GM12878 (cell line): ENCODE measurements around the gene DNAJB14. TPM values are rescaled to one million over a fixed set of nuclear protein-coding genes. Genes with fewer than 3 reads are reported as not detected.

Experiments
- ATAC-seq: fragments of 200-7000 bp; cut with Tn5 transposase; 3 replicates; pipeline ENCODE4 v1.9.1; 2020; ENCODE audit warnings: mild to moderate bottlenecking, moderate library complexity
- BruUV-seq: library from RNA; stranded (reverse); fragments of 400-500 nt; replicated peaks from 2 replicates; lab custom pipeline; 2021; lab: Mats Ljungman, UMichigan
- CTCF ChIA-PET: fragments of 300-600 bp; sonication (Branson Sonifier 250); formaldehyde crosslinking; extraction: SDS; loops from one replicate; lab custom pipeline; 2021; ENCODE audit warnings: inconsistent platforms; lab: Yijun Ruan, JAX
- POLR2A ChIA-PET: fragments of 350-600 bp; formaldehyde crosslinking; extraction: SDS; loops from one replicate; lab custom pipeline; 2021; ENCODE audit warnings: inconsistent platforms; lab: Charles Lee
- RAD21 ChIA-PET: fragments of 300-600 bp; sonication (Branson Sonifier 250); formaldehyde crosslinking; loops from one replicate; lab custom pipeline; 2023; ENCODE audit warnings: antibody characterized with exemption; ENCODE audit not compliant: unreplicated experiment; lab: Charles Lee
- SMC1A ChIA-PET: fragments of 300-600 bp; sonication (Branson Sonifier 250); formaldehyde crosslinking; loops from one replicate; lab custom pipeline; 2023; ENCODE audit not compliant: unreplicated experiment, uncharacterized antibody; lab: Charles Lee
- DNase-seq: peaks from one replicate; pipeline ENCODE4 v3.0.0-alpha.2; 2011; ENCODE audit warnings: low read depth, low spot score
- FAIRE-seq: peaks from 3 replicates; lab custom pipeline; 2011; peaks lifted over from hg19 to GRCh38; lab: Jason Lieb, UNC
- H2AFZ ChIP-seq: 2 replicates; pipeline ENCODE4 v1.6.0; 2011; ENCODE audit warnings: low read depth, low read length, control low read depth; ENCODE audit not compliant: control insufficient read depth
- H3K27ac ChIP-seq: 2 replicates; pipeline ENCODE4 v1.5.1; 2011; ENCODE audit warnings: control low read depth; ENCODE audit not compliant: control insufficient read depth, insufficient read depth
- H3K27me3 ChIP-seq, 2 experiments: replicated peaks in 1 of 2; 2 replicates each; pipeline versions ENCODE4 v1.6.0 to v1.6.1; 2011; ENCODE audit warnings: low read length in 1 of 2; ENCODE audit not compliant: control insufficient read depth in 2 of 2, insufficient read depth in 2 of 2
- H3K36me3 ChIP-seq, 2 experiments: 2 replicates each; pipeline ENCODE4 v1.5.1; 2011; ENCODE audit warnings: low read length in 1 of 2; ENCODE audit not compliant: control insufficient read depth in 2 of 2, insufficient read depth in 2 of 2
- H3K4me1 ChIP-seq: 2 replicates; pipeline ENCODE4 v1.6.1; 2011; ENCODE audit warnings: mild to moderate bottlenecking, low read length, moderate library complexity, mixed read lengths; ENCODE audit not compliant: control insufficient read depth, insufficient read depth
- H3K4me2 ChIP-seq: 2 replicates; pipeline ENCODE4 v1.6.0; 2011; ENCODE audit warnings: control low read depth; ENCODE audit not compliant: control insufficient read depth, insufficient read depth
- H3K4me3 ChIP-seq: fragments of 200-600 bp; sonication (generic); 2 replicates; pipeline ENCODE4 v1.5.1; 2016
- H3K79me2 ChIP-seq: 2 replicates; pipeline ENCODE4 v1.6.0; 2011; ENCODE audit warnings: low read length; ENCODE audit not compliant: control insufficient read depth, insufficient read depth
- H3K9ac ChIP-seq: 2 replicates; pipeline ENCODE4 v1.8.0; 2011; ENCODE audit warnings: low read length, control low read depth, mixed read lengths; ENCODE audit not compliant: control insufficient read depth, insufficient read depth
- H3K9me3 ChIP-seq: replicated peaks from 3 replicates; pipeline ENCODE4 v1.5.1; 2011; ENCODE audit warnings: mild to moderate bottlenecking, low read length; ENCODE audit not compliant: control insufficient read depth, insufficient read depth
- H4K20me1 ChIP-seq: 2 replicates; pipeline ENCODE4 v1.6.0; 2011; ENCODE audit not compliant: control insufficient read depth, insufficient read depth
- ATF7 ChIP-seq: fragments of 450-650 bp; IDR thresholded peaks from 2 replicates; pipeline ENCODE4 v1.6.1; 2016; ENCODE audit warnings: low read depth, mild to moderate bottlenecking
- BCL11A ChIP-seq: IDR thresholded peaks from 2 replicates; pipeline ENCODE4 v1.6.1; 2011; ENCODE audit warnings: low read depth, low read length
- BHLHE40 ChIP-seq, 2 experiments: fragments of 450-650 bp in 1 of 2; IDR thresholded peaks; 2 replicates each; pipeline ENCODE4 v1.6.1; 2011 to 2017; ENCODE audit warnings: low read depth in 2 of 2, borderline replicate concordance in 1 of 2, improper control_type of control experiment in 1 of 2, low read length in 1 of 2, mild to moderate bottlenecking in 1 of 2
- CREB1 ChIP-seq: IDR thresholded peaks from 2 replicates; pipeline ENCODE4 v1.6.1; 2012; ENCODE audit warnings: low read depth, mild to moderate bottlenecking, inconsistent platforms
- CREM ChIP-seq: IDR thresholded peaks from 2 replicates; pipeline ENCODE4 v1.6.1; 2014; ENCODE audit warnings: antibody characterized with exemption, low read depth
- ETV6 ChIP-seq, 2 experiments: fragments of 450-650 bp in 1 of 2; IDR thresholded peaks in 1 of 2; conservative IDR thresholded peaks in 1 of 2; 2 replicates each; pipeline ENCODE4 v1.6.1; 2014; ENCODE audit warnings: antibody characterized with exemption in 1 of 2, borderline replicate concordance in 1 of 2, low read depth in 1 of 2, mild to moderate bottlenecking in 1 of 2, moderate library complexity in 1 of 2
- HDAC6 ChIP-seq: fragments of 200-600 bp; sonication (generic); IDR thresholded peaks from one replicate; pipeline ENCODE4 v1.8.0; 2017; ENCODE audit warnings: antibody characterized with exemption; ENCODE audit not compliant: unreplicated experiment
- LARP7 ChIP-seq: fragments of 450-650 bp; IDR thresholded peaks from 2 replicates; pipeline ENCODE4 v1.6.1; 2017; ENCODE audit warnings: mild to moderate bottlenecking
- PRDM15 ChIP-seq: fragments of 450-650 bp; formaldehyde crosslinking; IDR thresholded peaks from 2 replicates; pipeline ENCODE4 v1.4.0; 2020; ENCODE audit warnings: mild to moderate bottlenecking, moderate library complexity
- RFX5 ChIP-seq: IDR thresholded peaks from 2 replicates; pipeline ENCODE4 v1.6.1; 2011; ENCODE audit warnings: low read depth, low read length, improper control_type of control experiment
- SIX5 ChIP-seq: IDR thresholded peaks from 2 replicates; pipeline ENCODE4 v1.6.1; 2011; ENCODE audit warnings: mild to moderate bottlenecking, low read depth, low read length, moderate library complexity; ENCODE audit not compliant: severe bottlenecking
- SMC3 ChIP-seq: IDR thresholded peaks from 2 replicates; pipeline ENCODE4 v1.6.1; 2011; ENCODE audit warnings: low read length, improper control_type of control experiment, borderline replicate concordance
- STAT3 ChIP-seq: IDR thresholded peaks from 2 replicates; pipeline ENCODE4 v1.6.1; 2011; ENCODE audit warnings: low read depth, low read length, improper control_type of control experiment
- TCF12 ChIP-seq: IDR thresholded peaks from 2 replicates; pipeline ENCODE4 v1.6.1; 2011; ENCODE audit warnings: low read depth, mild to moderate bottlenecking, low read length
- in situ Hi-C: fragments of 300-500 bp; cut with MboI; formaldehyde crosslinking; loops from 9 replicates; pipeline ENCODE4 v1.14.3; 2018; ENCODE audit warnings: mixed read lengths
- intact Hi-C: fragments of 100-400 bp; cut with micrococcal nuclease; formaldehyde crosslinking; loops from one replicate; pipeline ENCODE4 v1.14.2; 2022; ENCODE audit not compliant: unreplicated experiment
- polyA plus RNA-seq, 11 experiments: library from polyadenylated mRNA; depleted of rRNA in 4 of 11; unstranded in 6 of 11; stranded (reverse) in 5 of 11; fragments of >200 nt; fragmentation: Nextera tagmentation in 4 of 11; fragmentation: Illumina TruSeq in 1 of 11; extraction: Ambion mirVana in 4 of 11; extraction: Trizol in 1 of 11; gene quantifications; 1 replicate in 1 of 11; 2 replicates in 10 of 11; pipeline versions ENCODE4 v1.2.1 to v1.2.3, GENCODE V29; 2011 to 2016; ENCODE audit warnings: inconsistent platforms in 2 of 11, missing spikeins in 2 of 11, low read depth in 1 of 11
- total RNA-seq, 4 experiments: library from RNA; depleted of rRNA in 3 of 4; stranded (reverse); fragments of >200 nt in 3 of 4; fragmentation: Illumina TruSeq in 1 of 4; extraction: Trizol in 1 of 4; gene quantifications; 2 replicates each; pipeline versions ENCODE4 v1.2.1 to v1.2.3, GENCODE V29; 2013 to 2021
- TF ChIP-seq, protein P1 (sequence below): fragments of 450-650 bp; IDR thresholded peaks from 2 replicates; pipeline ENCODE4 v1.6.1; 2017; ENCODE audit warnings: mild to moderate bottlenecking, low read depth, inconsistent platforms; ENCODE audit not compliant: poor library complexity, severe bottlenecking
- TF ChIP-seq, protein P2 (sequence below): fragments of 150-350 bp; IDR thresholded peaks from 2 replicates; pipeline ENCODE4 v1.6.1; 2014; ENCODE audit warnings: mild to moderate bottlenecking, low read depth, low read length

Gene DNAJB14
- total and polyA plus RNA-seq, 10 of the 15 experiments (the other 5 are each of a cell fraction or from before 2014, with no cell fraction given), result 9.5 to 49.2 (median 27.8) TPM

GRCh38 chr4:99875071-99875470 lies 71.3 kb downstream of the DNAJB14 start:
- no peak for FAIRE-seq
- POLR2A ChIA-PET, result no interaction called here
- no peak for ATAC-seq
- no peaks in the 10 kb centered on the region for H3K27me3 ChIP-seq
- H3K79me2 ChIP-seq, result no peaks in the 10 kb centered on the region
- no TSS peak for BruUV-seq
- peaks cover 5 to 16% of the 10 kb centered on the region in 2 experiments; a peak in 3 of 4 replicates for H3K36me3 ChIP-seq
- no peaks in the 10 kb centered on the region for H3K4me1 ChIP-seq
- RAD21 ChIA-PET, result interaction anchor here (1.7 kb wide), 1 partner anchor 67 kb away, joined by 5 read pairs; no protein-coding TSS in a partner anchor
- H3K9me3 ChIP-seq, result no peaks in the 10 kb centered on the region
- H3K27ac ChIP-seq, result no peak overlapping the region
- H3K4me3 ChIP-seq, result no peak overlapping the region
- intact Hi-C loops (no loop called here), in situ Hi-C loops (no loop called here)
- H4K20me1 ChIP-seq, result no peaks in the 10 kb centered on the region
- CTCF ChIA-PET, result interaction anchor here (1.0 to 1.8 kb wide), 2 partner anchors 10 to 63 kb away, joined by 4 to 8 read pairs; no protein-coding TSS in a partner anchor
- H3K4me2 ChIP-seq, result no peak overlapping the region
- no peak for DNase-seq
- no peak overlapping the region for H2AFZ ChIP-seq
- TF ChIP-seq ATF7 (no peak), BHLHE40 (IDR thresholded peaks at IDR 0.05; ENCODE audit: borderline replicate concordance in 1 of 2, low read depth in 2 of 2, low read length in 1 of 2) (no peak), CREB1 (no peak), LARP7 (no peak), SMC3 (no peak), BCL11A (no peak), TCF12 (no peak), SIX5 (no peak), RFX5 (no peak), ETV6 (conservative IDR thresholded peaks at IDR 0.05 in 1 of 2, IDR thresholded peaks at IDR 0.05 in 1 of 2; ENCODE audit: borderline replicate concordance in 1 of 2, low read depth in 1 of 2) (no peak), PRDM15 (CRISPR knock-in tag) (no peak), HDAC6 (no peak), CREM (no peak), STAT3 (no peak)
- TF ChIP-seq, protein P1, sequence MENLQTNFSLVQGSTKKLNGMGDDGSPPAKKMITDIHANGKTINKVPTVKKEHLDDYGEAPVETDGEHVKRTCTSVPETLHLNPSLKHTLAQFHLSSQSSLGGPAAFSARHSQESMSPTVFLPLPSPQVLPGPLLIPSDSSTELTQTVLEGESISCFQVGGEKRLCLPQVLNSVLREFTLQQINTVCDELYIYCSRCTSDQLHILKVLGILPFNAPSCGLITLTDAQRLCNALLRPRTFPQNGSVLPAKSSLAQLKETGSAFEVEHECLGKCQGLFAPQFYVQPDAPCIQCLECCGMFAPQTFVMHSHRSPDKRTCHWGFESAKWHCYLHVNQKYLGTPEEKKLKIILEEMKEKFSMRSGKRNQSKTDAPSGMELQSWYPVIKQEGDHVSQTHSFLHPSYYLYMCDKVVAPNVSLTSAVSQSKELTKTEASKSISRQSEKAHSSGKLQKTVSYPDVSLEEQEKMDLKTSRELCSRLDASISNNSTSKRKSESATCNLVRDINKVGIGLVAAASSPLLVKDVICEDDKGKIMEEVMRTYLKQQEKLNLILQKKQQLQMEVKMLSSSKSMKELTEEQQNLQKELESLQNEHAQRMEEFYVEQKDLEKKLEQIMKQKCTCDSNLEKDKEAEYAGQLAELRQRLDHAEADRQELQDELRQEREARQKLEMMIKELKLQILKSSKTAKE, result no peak
- TF ChIP-seq, protein P2, sequence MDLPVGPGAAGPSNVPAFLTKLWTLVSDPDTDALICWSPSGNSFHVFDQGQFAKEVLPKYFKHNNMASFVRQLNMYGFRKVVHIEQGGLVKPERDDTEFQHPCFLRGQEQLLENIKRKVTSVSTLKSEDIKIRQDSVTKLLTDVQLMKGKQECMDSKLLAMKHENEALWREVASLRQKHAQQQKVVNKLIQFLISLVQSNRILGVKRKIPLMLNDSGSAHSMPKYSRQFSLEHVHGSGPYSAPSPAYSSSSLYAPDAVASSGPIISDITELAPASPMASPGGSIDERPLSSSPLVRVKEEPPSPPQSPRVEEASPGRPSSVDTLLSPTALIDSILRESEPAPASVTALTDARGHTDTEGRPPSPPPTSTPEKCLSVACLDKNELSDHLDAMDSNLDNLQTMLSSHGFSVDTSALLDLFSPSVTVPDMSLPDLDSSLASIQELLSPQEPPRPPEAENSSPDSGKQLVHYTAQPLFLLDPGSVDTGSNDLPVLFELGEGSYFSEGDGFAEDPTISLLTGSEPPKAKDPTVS, result no peak
- SMC1A ChIA-PET, result interaction anchor here (1.1 to 2.7 kb wide), 4 partner anchors 64 to 71 kb away, joined by 3 to 11 read pairs (median 4); partner anchors contain the start of gene DNAJB14
- H3K9ac ChIP-seq, result no peak overlapping the region
